HL-60 (cell line): ENCODE measurements around the gene RBFOX2.

Experiments used
- GABPA ChIP-seq: IDR thresholded peaks from 2 replicates; pipeline ENCODE4 v1.6.1; 2012; ENCODE audit warnings: low read depth
- POLR2AphosphoS5 ChIP-seq: IDR thresholded peaks from 2 replicates; pipeline ENCODE4 v1.6.1; 2012; ENCODE audit warnings: low read depth
- TF ChIP-seq, protein P1 (sequence below): IDR thresholded peaks from one replicate; pipeline ENCODE4 v1.5.1; 2011; ENCODE audit warnings: low read length, control low read depth, inconsistent platforms; ENCODE audit not compliant: insufficient read depth

- no peak for TF ChIP-seq POLR2AphosphoS5
- TF ChIP-seq, protein P1, sequence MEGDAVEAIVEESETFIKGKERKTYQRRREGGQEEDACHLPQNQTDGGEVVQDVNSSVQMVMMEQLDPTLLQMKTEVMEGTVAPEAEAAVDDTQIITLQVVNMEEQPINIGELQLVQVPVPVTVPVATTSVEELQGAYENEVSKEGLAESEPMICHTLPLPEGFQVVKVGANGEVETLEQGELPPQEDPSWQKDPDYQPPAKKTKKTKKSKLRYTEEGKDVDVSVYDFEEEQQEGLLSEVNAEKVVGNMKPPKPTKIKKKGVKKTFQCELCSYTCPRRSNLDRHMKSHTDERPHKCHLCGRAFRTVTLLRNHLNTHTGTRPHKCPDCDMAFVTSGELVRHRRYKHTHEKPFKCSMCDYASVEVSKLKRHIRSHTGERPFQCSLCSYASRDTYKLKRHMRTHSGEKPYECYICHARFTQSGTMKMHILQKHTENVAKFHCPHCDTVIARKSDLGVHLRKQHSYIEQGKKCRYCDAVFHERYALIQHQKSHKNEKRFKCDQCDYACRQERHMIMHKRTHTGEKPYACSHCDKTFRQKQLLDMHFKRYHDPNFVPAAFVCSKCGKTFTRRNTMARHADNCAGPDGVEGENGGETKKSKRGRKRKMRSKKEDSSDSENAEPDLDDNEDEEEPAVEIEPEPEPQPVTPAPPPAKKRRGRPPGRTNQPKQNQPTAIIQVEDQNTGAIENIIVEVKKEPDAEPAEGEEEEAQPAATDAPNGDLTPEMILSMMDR: no peak
- TF ChIP-seq GABPA: no peak
Measured at GRCh38 chr22:36069368-36069767, 40.7 kb upstream of the RBFOX2 start.
